Measurements from ENCODE around the gene SPACA6.
"Not testable (repeated sequence)": the region's sequence is repeated elsewhere in the genome, so short reads cannot be mapped to it uniquely, and the experiment has no call there.

The SPACA6 gene, protein sequence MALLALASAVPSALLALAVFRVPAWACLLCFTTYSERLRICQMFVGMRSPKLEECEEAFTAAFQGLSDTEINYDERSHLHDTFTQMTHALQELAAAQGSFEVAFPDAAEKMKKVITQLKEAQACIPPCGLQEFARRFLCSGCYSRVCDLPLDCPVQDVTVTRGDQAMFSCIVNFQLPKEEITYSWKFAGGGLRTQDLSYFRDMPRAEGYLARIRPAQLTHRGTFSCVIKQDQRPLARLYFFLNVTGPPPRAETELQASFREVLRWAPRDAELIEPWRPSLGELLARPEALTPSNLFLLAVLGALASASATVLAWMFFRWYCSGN

DNA sequence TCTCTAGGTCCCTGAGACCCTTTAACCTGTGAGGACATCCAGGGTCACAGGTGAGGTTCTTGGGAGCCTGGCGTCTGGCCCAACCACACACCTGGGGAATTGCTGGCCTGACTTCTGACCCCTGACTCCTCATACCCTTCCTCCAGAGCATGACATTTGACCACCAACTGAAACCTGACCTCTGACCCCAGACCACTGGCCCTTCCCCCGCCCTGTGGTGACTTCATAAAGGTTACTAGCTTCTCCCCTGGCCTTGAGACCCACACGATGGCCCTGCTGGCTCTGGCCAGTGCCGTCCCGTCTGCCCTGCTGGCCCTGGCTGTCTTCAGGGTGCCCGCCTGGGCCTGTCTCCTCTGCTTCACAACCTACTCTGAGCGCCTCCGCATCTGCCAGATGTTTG lies at the start of gene SPACA6:
TSS of gene SPACA6 (plus strand) at position 71 of the 400 bp plus-strand sequence. CDS start at position 268, 197 bp downstream.
- DNase-seq (ENCODE audit: low spot score): no peak

DNA sequence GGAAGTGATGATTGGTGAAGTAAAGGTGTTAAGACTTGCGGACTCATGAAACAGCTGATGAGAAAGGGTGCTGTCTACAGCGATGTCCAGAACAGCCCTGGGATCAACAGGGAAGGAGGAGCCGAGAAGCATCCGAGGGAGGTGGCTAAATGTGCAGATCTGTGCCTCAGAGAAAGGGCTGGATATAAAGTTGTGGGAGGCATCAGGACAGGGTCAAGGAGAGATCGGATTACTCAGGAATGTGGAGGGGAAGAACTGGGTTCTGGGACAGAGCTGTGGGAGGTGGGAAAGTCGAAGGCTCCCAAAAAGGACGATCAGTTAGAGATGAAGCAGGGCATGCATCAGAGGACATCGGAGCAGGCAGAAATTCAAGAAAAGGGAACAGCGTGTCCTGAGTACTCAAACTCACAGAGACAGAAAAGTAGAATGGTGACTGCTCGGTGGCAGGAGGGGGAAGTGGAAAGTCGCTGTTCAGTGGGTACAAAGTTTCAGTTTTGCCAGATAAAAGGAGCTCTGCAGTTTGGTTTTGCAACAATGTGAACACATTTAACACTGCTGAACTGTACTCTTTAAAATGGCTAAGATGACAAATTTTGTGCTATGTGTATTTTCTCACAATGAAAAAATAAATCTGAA lies 48.4 kb upstream of the SPACA6 start:
- DNase-seq (ENCODE audit: low spot score): no peak

DNA sequence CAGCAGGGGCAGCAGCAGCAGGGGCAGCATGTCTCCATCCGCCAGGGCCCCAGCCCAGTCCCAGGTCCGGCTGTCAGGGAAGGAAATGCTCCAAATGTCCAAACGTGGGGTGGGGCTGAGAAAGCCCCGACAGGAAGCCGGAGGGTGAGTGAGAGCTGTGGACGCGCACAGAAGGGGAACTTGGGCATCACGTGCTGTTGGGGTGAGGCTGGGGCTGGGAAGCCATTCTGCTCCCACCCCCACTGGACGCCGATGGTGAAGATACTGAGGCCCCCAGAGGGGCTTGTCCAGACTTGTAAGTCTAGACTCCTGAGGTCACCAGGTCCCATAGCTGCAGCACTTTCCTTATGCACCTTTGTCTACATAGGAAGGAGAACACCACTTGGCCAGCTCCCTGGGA lies 46.4 kb upstream of the SPACA6 start, which contains the start of gene SIGLEC14:
TSS of gene SIGLEC14 (minus strand) at position 96 of the 400 bp plus-strand sequence. CDS start at position 30, 66 bp downstream.
- DNase-seq (ENCODE audit: low spot score): not testable (repeated sequence)

DNA sequence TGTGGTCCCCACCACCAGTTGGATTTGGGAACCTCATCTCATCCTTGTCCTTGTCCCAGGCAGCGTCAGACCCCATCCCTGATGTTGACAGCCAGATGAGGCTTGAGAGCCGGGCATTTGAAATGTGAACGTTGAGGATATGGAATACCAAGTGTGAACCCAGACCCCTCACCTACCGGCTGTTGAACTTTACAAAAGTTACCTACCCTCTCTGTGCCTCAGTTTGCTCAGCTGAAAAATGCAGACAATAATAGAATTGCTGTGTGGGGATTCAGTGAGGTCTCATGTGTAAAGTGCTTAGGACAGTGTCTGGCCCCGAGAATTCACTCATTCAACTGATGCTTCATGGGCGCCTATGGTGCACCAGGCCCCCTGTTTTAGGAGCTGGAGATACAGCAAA lies 45.8 kb upstream of the SPACA6 start:
- DNase-seq (ENCODE audit: low spot score): no peak

DNA sequence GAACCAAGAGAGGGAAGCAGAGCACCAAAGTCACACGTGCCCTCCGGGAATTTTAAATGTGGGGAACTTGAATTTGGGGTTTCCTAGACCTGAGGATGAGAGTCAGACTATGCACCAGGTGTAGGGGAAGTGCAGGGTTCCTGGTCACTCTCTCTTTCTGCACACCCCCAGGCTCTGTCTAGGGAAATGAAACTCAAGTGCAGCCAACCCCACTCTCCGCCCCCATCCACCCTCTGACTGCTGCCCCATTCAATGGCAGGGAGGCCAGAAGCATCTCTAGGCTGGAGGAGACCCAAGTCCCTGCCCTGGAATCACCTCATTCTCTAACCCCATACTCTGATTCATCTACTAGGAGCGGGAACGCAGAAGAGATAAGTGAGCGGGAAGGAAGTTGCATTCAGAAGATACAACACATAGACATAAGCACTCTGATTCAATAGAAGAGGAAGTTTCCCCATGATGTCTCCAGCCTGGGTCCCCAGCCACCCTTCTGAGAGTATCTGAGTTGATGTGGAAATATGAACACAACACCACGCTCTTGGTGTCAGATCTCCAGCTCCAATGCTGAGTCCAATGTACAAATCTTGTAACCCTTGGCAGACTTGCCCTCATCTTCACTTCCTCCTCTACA lies 41.8 kb upstream of the SPACA6 start:
- no peak for DNase-seq (ENCODE audit: low spot score)

DNA sequence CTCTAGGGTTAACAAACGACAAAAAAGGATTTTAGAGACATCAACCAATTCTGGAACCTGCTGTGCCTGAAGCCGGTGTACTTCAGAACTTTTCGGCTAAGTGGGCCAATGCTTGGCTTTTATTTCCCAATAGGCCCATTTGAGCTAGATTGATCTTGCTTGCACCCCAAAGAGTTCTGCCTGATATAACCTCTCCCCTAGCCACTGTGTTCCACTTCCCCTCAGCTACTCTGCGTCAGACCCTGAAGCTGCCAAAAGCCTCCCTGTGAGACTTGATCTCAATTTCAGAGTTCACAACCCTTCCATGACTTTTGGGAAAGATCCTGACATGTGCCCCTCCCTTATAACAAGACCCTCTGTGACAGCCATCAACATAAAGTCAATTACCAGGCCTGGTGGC lies 40.9 kb upstream of the SPACA6 start:
- no peak for DNase-seq (ENCODE audit: low spot score)

DNA sequence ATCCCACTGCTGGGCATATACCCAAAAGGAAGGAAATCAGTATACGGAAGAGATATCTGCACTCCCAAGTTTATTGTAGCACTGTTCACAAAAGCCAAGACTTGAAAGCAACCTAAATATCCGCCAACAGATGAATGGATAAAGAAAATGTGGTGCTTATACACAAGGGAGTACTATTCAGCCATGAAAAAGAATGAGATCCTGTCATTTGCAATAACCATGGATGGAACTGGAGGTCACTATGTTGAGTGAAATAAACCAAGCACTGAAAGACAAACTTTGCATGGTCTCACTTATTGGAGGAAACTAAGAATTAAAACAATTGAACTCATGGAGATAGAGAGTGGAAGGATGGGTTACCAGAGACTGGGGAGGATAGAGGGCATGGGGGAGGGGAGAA lies 40.0 kb upstream of the SPACA6 start:
- DNase-seq (ENCODE audit: low spot score): no peak

DNA sequence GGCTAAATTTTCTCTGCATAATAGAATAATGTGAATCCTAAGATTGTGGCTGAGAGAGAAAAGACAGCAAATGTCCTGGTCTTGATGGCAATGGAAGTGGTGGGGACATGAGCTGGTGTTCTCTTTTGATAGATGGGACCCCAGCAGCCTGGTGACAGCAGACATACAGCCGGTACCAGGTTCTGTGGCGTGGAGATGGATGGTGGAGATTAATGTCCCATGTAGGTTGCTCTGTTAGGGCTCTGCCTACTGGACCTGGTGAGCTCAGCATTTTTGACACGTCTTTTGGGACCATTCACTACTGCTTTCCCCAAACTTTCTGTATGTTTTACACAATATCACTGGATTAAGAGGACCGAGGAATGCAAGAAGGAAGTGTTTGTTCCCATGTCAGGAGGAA lies 38.3 kb upstream of the SPACA6 start:
- DNase-seq (ENCODE audit: low spot score): no peak

DNA sequence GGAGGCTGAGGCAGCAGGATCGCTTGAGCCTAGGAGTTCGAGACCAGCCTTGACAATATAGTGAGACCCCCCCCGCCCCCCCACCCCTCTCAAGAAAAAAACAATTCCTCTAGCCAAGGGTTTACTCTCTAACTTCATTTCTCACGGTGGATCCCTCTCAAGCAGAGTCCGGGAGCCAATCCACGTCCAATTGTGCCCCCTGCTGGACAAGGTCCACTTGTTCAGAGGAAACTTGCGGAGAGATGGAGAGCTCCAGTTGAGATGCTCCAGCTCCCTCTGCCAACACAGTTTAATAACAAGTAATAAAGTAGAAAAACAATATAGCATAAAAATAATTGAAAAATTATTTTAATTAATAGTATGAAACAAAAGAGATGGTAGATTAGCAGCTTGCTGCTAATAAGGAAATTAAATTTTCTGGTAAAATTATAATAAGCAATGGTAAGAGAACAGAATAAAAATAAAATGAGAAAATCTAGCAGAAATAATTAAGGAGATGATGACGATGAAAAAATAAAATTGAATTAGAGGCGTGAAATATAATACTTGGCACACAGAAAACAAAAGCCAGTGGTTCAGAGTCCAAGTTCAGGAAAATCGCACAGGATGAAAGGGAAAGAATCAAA lies 32.0 kb upstream of the SPACA6 start:
- peak; percentile 50 for DNase-seq (ENCODE audit: low spot score)

DNA sequence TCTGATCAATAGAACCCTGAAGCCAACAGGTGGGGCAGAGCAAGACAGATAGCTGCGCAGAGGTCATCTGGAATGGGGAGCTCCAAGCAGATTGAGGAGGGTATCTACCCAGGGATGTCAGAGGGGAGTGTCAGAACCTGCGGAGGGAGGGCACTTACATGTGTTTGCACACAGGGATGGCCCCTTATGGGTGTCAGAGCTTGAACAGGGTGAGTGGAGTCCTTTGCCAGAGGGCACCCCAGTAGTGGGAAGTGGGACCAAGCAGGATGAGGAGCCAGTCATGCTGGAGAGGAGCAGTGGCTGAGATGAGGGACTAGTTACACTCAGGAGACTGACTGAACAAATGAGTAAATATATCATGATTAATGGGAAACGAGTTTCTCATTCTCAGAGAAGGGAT lies 29.5 kb upstream of the SPACA6 start:
- no peak for DNase-seq (ENCODE audit: low spot score)

DNA sequence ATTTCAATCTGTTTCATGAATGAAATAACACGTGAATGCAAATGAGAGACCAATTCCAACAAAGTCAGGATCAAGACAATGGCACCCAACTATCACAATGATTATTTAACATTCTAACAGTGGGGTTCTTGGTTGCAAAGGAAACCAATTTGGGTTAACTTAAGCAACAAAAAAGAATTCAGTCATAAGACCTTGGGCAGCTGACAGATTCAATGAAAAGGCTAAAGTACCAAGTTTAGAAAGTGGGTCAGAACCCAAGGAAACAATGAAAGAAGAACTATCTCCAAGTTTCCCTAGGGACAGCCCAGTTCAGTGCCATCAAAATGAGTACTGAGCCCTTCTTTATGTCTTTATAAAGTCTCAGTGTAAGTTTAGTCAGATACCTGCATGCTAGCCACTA lies 29.0 kb upstream of the SPACA6 start:
- no peak for DNase-seq (ENCODE audit: low spot score)

DNA sequence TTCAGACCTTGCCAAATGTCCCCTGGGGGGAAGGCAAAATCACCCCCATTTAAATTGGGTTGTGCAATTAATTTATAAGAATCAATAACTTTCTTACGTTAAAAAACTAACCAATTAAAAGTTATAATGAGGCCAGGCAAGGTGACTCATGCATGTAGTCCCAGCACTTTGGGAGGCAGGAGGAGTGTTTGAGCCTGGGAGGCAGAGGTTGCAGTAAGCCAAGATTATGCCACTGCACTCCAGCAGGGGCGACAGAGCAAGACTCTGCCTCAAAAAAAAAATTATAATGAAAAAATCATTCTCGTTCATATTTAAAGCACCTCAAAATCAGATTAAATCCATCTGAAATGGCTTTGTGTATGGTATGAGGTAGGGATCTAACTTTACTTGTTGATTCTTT lies 28.1 kb upstream of the SPACA6 start:
- no peak for DNase-seq (ENCODE audit: low spot score)

DNA sequence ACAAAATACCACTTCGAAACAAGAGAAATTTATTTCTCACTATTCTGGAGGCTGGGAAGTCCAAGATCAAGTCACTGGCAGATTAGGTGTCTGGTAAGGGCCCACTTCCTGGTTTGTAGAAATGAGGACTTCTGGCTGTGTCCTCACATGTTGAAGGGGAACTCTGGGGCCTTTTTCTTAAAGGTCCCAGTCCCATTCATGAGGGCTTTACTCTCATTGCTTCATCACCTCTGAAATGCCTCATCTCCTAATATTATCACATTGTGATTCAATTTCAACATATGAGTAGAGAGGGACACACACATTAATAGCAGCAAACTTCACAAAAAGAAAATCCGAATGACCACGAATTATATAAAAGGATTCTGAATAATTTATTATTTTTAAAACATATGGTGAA lies 24.9 kb upstream of the SPACA6 start:
- no peak for DNase-seq (ENCODE audit: low spot score)

DNA sequence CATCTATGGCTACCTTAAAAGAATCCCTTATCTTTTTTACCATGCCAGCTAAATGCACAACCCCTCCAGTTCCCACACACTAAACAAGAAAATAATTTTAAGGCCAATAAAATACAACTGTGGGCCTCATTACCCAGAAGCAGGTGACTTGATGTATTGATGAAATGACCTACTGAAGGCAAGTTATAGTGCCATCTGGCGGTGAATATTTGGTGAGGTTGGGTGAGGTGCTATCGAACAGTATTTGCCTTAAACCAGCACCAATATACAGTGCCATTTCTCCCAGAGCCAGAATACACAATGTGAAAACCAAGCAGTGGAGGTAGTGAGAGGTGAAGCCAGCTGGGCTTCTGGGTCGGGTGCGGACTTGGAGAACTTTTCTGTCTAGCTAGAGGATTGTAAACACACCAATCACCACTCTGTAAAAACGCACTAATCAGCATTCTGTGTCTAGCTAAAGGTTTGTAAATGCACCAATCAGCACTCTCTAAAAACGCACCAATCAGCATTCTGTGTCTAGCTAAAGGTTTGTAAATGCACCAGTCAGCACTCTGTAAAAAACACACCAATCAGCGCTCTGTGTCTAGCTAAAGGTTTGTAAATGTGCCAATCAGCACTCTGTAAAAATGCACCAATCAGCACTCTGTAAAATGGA lies 17.1 kb upstream of the SPACA6 start:
- peak; percentile 27 for DNase-seq (ENCODE audit: low spot score)

DNA sequence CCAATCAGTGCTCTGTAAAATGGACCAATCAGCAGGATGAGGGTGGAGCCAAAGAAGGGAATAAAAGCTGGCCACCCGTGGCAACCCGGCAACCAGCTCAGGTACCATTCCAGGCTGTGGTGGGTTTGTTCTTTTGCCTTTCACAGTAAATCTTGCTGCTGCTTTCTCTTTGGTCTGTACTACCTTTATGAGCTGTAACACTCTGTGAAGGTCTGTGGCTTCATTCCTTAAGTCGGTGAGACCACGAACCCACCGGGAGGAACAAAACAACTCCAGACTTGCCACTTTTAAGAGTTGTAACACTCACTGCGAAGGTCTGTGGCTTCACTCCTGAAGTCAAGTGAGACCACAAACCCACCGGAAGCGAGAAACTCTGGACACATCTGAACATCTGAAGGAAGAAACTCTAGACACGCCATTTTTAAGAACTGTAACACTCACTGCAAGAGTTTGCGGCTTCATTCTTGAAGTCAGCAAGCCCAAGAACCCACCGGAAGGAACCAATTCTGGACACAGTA lies 16.5 kb upstream of the SPACA6 start:
- DNase-seq (ENCODE audit: low spot score): peak; percentile 5

DNA sequence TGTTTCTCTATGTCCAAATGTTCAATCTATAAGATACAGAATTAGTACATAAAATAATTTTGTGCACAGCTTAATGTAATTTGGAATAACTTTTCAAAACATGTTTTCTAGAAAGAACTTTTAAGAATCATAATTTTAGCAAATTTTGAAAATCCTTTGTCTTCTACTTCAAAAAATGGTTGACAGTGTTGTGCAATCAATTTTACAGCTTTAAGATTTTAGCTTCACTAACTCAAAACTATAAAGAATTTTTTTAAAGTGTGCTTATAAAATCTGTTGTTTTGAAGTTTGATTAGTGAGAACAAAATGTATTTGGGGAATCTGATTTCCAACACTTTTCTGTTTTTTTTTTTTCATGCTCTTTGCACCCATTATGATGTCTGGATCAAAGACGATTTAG lies 12.7 kb upstream of the SPACA6 start:
- no peak for DNase-seq (ENCODE audit: low spot score)

DNA sequence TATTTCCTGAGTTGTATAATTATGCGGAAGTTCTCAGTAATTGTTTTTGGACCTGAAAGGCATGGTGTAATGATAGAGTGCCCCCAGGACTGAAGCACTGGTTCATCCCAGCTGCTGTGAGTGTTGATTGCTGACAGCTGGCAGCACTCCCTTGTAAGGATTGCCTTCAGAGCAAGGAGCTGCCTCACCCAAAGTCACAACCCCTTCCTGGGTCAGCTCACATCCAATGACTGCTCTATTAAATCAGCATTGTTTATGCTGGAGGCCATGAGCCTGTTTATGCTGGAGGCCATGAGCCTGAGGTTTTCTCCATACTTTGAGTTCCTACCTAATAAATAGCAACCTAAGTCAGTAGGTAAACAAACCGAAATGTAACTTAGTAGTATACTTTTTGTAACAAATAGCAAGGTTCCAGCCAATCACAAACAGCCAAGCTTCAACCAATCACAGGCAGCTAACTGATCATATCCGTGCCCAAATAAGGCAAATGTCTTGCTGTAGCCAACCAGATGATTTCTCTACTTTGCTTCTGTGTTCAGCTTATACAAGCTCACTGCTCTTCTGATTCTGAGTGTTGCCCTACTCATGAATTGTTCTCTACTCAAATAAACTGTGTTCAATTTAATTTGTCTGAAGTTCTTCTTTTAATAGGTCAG lies 11.7 kb upstream of the SPACA6 start:
- DNase-seq (ENCODE audit: low spot score): no peak

DNA sequence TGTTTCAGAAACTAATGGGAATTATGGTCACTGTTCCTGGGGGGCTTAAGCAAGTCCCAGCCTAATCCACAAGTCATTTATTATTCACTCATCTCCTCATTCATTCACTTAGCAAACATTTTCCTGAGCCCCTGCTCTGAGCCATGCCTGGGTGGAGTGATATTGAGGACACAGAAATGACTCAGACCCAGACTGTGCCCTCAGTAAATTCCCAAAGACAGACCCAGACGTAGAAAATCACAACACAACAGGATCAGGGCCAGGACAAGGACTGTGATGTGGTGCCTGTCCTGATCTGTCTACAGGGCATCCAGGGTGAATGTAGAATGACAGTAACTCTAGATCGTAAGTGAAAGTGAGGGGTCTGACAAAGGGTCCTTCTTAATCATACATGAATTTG lies 7.0 kb upstream of the SPACA6 start:
- DNase-seq (ENCODE audit: low spot score): no peak

DNA sequence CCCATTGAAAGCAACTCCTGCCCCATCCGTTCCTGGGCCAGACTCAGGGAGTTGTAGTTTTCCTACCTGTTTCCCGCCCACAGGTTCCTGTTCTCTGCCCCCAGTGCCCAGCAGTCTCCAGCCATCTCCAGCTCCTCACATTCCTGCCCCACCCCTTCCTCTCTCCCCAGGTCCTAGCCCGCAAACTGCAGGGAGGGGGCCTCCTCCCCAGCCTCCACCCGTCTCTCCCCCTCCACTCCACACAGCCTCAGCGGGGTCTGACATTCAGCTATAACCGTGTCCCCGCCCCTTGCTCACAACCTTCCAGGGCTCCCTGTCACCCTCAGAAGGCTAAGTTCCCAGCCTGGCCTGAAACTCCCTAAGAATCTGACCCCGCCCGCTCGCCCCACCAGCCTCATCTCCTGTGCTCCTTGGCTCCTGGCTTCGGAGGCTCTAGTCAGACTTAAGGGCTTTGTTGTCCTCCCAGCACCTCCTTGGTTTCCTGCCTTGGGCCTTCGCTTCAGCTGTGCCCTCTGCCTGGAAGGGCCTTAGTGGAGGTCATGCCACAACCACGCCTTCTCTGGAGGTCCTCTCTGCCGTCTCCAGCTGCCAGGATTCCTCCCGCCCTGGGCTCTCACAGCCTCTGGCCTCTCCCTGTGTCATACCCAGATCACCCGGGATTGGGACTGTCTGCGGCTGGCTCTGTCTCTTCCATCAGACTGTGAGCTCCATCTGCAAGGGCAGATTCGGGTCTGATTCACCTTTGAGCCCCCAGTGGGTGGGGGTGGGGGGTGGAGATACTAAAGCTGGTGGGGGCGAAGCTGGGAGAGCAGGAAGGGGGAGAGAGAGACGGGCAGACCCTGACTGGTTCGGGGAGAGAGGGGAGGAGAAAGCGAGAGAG lies 5.1 kb upstream of the SPACA6 start:
- DNase-seq (ENCODE audit: low spot score): no peak
